K562 (cell line): ENCODE results near the gene CD101. TPM values are rescaled to one million over a fixed set of nuclear protein-coding genes. Genes with fewer than 3 reads are reported as not detected.

Experiments
- CCAR2 ChIP-seq: fragments of 200-400 bp; formaldehyde crosslinking; IDR thresholded peaks from 2 replicates; pipeline ENCODE4 v1.6.1; 2017; ENCODE audit warnings: mild to moderate bottlenecking, low read depth, low read length
- CEBPG ChIP-seq, 3 experiments: fragments of 200-800 bp in 1 of 3; sonication (Bioruptor generic) in 1 of 3; sonication (generic) in 1 of 3; formaldehyde crosslinking in 1 of 3; IDR thresholded peaks in 2 of 3; conservative IDR thresholded peaks in 1 of 3; 2 replicates each; pipeline versions ENCODE4 v1.6.1 to v1.8.0; 2016 to 2022; ENCODE audit warnings: missing compliant biosample characterization in 2 of 3, missing genetic modification characterization in 2 of 3, mild to moderate bottlenecking in 1 of 3, missing genetic modification reagents in 1 of 3
- CHCHD3 ChIP-seq: fragments of 250-450 bp; sonication (Bioruptor Pico); IDR thresholded peaks from 2 replicates; pipeline ENCODE4 v2.1.2; 2022; ENCODE audit warnings: mild to moderate bottlenecking
- E2F4 ChIP-seq: sonication (generic); formaldehyde crosslinking; IDR thresholded peaks from 2 replicates; pipeline ENCODE4 v1.8.0; 2022; ENCODE audit warnings: mild to moderate bottlenecking, low read depth, missing genetic modification reagents
- ELF1 ChIP-seq: fragments of 200-800 bp; sonication (Bioruptor generic); IDR thresholded peaks from 2 replicates; pipeline ENCODE4 v1.6.1; 2016; ENCODE audit warnings: missing genetic modification characterization, missing compliant biosample characterization
- IFI16 ChIP-seq: fragments of 250-450 bp; sonication (Bioruptor Pico); IDR thresholded peaks from 2 replicates; pipeline ENCODE4 v2.1.2; 2022; ENCODE audit warnings: mild to moderate bottlenecking, inconsistent platforms
- JUNB ChIP-seq: fragments of 450-650 bp; formaldehyde crosslinking; conservative IDR thresholded peaks from 2 replicates; pipeline ENCODE4 v1.4.0; 2020; ENCODE audit warnings: mild to moderate bottlenecking
- KLF13 ChIP-seq: fragments of 450-650 bp; IDR thresholded peaks from 2 replicates; pipeline ENCODE4 v1.6.1; 2016; ENCODE audit warnings: missing genetic modification characterization, low read depth, mild to moderate bottlenecking, missing compliant biosample characterization, moderate library complexity, borderline replicate concordance
- MAZ ChIP-seq, 2 experiments: fragments of 450-650 bp in 1 of 2; sonication (generic) in 1 of 2; formaldehyde crosslinking; IDR thresholded peaks in 1 of 2; conservative IDR thresholded peaks in 1 of 2; 2 replicates each; pipeline versions ENCODE4 v1.4.0 to v1.5.0; 2020; ENCODE audit warnings: mild to moderate bottlenecking in 1 of 2, missing genetic modification reagents in 1 of 2
- NCOA2 ChIP-seq, 2 experiments: fragments of 450-650 bp; IDR thresholded peaks; 2 replicates each; pipeline ENCODE4 v1.6.1; 2018; ENCODE audit warnings: mild to moderate bottlenecking in 2 of 2, moderate library complexity in 1 of 2; ENCODE audit not compliant: partially characterized antibody in 2 of 2
- PHF20 ChIP-seq: fragments of 450-650 bp; IDR thresholded peaks from 2 replicates; pipeline ENCODE4 v1.6.1; 2018; ENCODE audit not compliant: partially characterized antibody
- PHF8 ChIP-seq: fragments of 200-600 bp; sonication (generic); IDR thresholded peaks from 2 replicates; pipeline ENCODE4 v1.6.1; 2012; ENCODE audit warnings: mixed run types, mild to moderate bottlenecking, inconsistent platforms, low read length, moderate library complexity, borderline replicate concordance
- TGIF2 ChIP-seq: sonication (generic); formaldehyde crosslinking; IDR thresholded peaks from 2 replicates; pipeline ENCODE4 v1.8.1; 2022; ENCODE audit warnings: mild to moderate bottlenecking, missing genetic modification reagents, moderate library complexity
- ZNF23 ChIP-seq: fragments of 250-450 bp; sonication (Bioruptor Pico); IDR thresholded peaks from 2 replicates; pipeline ENCODE4 v1.4.0; 2020; ENCODE audit warnings: mild to moderate bottlenecking
- ZNF584 ChIP-seq: fragments of 200-800 bp; sonication (Bioruptor generic); IDR thresholded peaks from 2 replicates; pipeline ENCODE4 v1.6.1; 2016; ENCODE audit warnings: low read depth, mild to moderate bottlenecking, missing genetic modification characterization, missing compliant biosample characterization
- ZNF586 ChIP-seq: fragments of 450-650 bp; formaldehyde crosslinking; conservative IDR thresholded peaks from 2 replicates; pipeline ENCODE4 v1.4.0; 2020; ENCODE audit warnings: mild to moderate bottlenecking, moderate library complexity
- polyA plus RNA-seq, 8 experiments: library from polyadenylated mRNA; depleted of rRNA in 4 of 8; stranded (reverse) in 5 of 8; unstranded in 3 of 8; fragments of >200 nt; fragmentation: Nextera tagmentation in 2 of 8; fragmentation: Illumina TruSeq in 1 of 8; extraction: Ambion mirVana in 2 of 8; extraction: Trizol in 1 of 8; gene quantifications; 2 replicates each; pipeline versions ENCODE4 v1.2.1 to v1.2.3, GENCODE V29; 2011 to 2014; ENCODE audit warnings: inconsistent platforms in 1 of 8, missing spikeins in 1 of 8
- total RNA-seq, 7 experiments: library from RNA; depleted of rRNA in 6 of 7; stranded (reverse); fragments of >200 nt in 6 of 7; fragmentation: Illumina TruSeq in 2 of 7; extraction: Trizol in 2 of 7; gene quantifications; 2 replicates each; pipeline versions ENCODE4 v1.2.1 to v1.2.3, GENCODE V29; 2011 to 2021; ENCODE audit warnings: low replicate concordance in 1 of 7
- TF ChIP-seq, protein P1 (sequence below): fragments of 250-450 bp; sonication (Bioruptor Pico); IDR thresholded peaks from 2 replicates; pipeline ENCODE4 v1.8.0; 2022; ENCODE audit warnings: inconsistent platforms, mild to moderate bottlenecking, moderate library complexity, borderline replicate concordance
- TF ChIP-seq, protein P2 (sequence below): sonication (generic); formaldehyde crosslinking; IDR thresholded peaks from 2 replicates; pipeline ENCODE4 v1.9.0; 2022; ENCODE audit warnings: mild to moderate bottlenecking, missing genetic modification reagents
- TF ChIP-seq, protein P3 (sequence below): fragments of 250-450 bp; sonication (Bioruptor Pico); IDR thresholded peaks from 2 replicates; pipeline ENCODE4 v1.8.0; 2021; ENCODE audit warnings: borderline replicate concordance, mild to moderate bottlenecking, moderate library complexity; ENCODE audit not compliant: poor library complexity, severe bottlenecking
- TF ChIP-seq, protein P4 (sequence below): sonication (generic); formaldehyde crosslinking; IDR thresholded peaks from 2 replicates; pipeline ENCODE4 v1.8.1; 2023; ENCODE audit warnings: mild to moderate bottlenecking, missing genetic modification reagents

Gene CD101
- total and polyA plus RNA-seq, 9 of the 15 experiments (the other 6 are each of a cell fraction or from before 2014, with no cell fraction given): 0.04 to 1.1 (median 0.20) TPM

GRCh38 chr1:117059678-117060440, 58.3 kb downstream of the CD101 start, which contains the start of gene TTF2 (continued):
- peak; percentile 94 for TF ChIP-seq PHF8
- no peak for TF ChIP-seq ZNF584 (CRISPR knock-in tag)
- TF ChIP-seq, protein P1, sequence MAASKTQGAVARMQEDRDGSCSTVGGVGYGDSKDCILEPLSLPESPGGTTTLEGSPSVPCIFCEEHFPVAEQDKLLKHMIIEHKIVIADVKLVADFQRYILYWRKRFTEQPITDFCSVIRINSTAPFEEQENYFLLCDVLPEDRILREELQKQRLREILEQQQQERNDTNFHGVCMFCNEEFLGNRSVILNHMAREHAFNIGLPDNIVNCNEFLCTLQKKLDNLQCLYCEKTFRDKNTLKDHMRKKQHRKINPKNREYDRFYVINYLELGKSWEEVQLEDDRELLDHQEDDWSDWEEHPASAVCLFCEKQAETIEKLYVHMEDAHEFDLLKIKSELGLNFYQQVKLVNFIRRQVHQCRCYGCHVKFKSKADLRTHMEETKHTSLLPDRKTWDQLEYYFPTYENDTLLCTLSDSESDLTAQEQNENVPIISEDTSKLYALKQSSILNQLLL (CRISPR knock-in tag): no peak
- peak; percentile 48; a peak in 2 of 4 replicates for TF ChIP-seq MAZ (CRISPR knock-in tag; conservative IDR thresholded peaks at IDR 0.05 in 1 of 2, IDR thresholded peaks at IDR 0.05 in 1 of 2)
- TF ChIP-seq IFI16 (CRISPR knock-in tag): no peak
- TF ChIP-seq TGIF2 (CRISPR knock-in tag): no peak
- TF ChIP-seq ZNF23 (CRISPR knock-in tag): no peak
- peak; percentile 93 for TF ChIP-seq KLF13
- peak; percentile 89 for TF ChIP-seq ELF1 (tag)
- TF ChIP-seq, protein P2, sequence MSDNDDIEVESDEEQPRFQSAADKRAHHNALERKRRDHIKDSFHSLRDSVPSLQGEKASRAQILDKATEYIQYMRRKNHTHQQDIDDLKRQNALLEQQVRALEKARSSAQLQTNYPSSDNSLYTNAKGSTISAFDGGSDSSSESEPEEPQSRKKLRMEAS: peak; percentile 68
- TF ChIP-seq, protein P3, sequence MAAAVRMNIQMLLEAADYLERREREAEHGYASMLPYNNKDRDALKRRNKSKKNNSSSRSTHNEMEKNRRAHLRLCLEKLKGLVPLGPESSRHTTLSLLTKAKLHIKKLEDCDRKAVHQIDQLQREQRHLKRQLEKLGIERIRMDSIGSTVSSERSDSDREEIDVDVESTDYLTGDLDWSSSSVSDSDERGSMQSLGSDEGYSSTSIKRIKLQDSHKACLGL (CRISPR knock-in tag): no peak
- no peak for TF ChIP-seq JUNB
- TF ChIP-seq CHCHD3 (CRISPR knock-in tag): peak; percentile 81; the same call in 1 of the 2 replicates
- TF ChIP-seq E2F4 (CRISPR knock-in tag): peak; percentile 98
- TF ChIP-seq NCOA2 (IDR thresholded peaks at IDR 0.05; ENCODE audit: partially characterized antibody in 2 of 2): no peak
- TF ChIP-seq, protein P4, sequence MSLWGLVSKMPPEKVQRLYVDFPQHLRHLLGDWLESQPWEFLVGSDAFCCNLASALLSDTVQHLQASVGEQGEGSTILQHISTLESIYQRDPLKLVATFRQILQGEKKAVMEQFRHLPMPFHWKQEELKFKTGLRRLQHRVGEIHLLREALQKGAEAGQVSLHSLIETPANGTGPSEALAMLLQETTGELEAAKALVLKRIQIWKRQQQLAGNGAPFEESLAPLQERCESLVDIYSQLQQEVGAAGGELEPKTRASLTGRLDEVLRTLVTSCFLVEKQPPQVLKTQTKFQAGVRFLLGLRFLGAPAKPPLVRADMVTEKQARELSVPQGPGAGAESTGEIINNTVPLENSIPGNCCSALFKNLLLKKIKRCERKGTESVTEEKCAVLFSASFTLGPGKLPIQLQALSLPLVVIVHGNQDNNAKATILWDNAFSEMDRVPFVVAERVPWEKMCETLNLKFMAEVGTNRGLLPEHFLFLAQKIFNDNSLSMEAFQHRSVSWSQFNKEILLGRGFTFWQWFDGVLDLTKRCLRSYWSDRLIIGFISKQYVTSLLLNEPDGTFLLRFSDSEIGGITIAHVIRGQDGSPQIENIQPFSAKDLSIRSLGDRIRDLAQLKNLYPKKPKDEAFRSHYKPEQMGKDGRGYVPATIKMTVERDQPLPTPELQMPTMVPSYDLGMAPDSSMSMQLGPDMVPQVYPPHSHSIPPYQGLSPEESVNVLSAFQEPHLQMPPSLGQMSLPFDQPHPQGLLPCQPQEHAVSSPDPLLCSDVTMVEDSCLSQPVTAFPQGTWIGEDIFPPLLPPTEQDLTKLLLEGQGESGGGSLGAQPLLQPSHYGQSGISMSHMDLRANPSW (CRISPR knock-in tag): peak; percentile 75; the same call in 1 of the 2 replicates
- TF ChIP-seq CCAR2: no peak
- TF ChIP-seq CEBPG (CRISPR knock-in tag; IDR thresholded peaks at IDR 0.05): no peak
- no peak for TF ChIP-seq CEBPG (tag; conservative IDR thresholded peaks at IDR 0.05 in 1 of 2, IDR thresholded peaks at IDR 0.05 in 1 of 2)
- TF ChIP-seq PHF20: peak; percentile 75
- TF ChIP-seq ZNF586 (CRISPR knock-in tag): no peak
